Osteoblast (primary cell): ENCODE results near the gene SELENOH. TPM values are rescaled to one million over a fixed set of nuclear protein-coding genes. Genes with fewer than 3 reads are reported as not detected.

Source experiments
- DNase-seq: peaks from one replicate; pipeline ENCODE4 v3.0.0; 2011; ENCODE audit warnings: low spot score, mixed read lengths; ENCODE audit not compliant: insufficient read length; ENCODE audit errors: missing footprints
- H2AFZ ChIP-seq: 2 replicates; pipeline ENCODE4 v1.6.0; 2011; ENCODE audit warnings: mild to moderate bottlenecking, low read length
- H3K27ac ChIP-seq: 2 replicates; pipeline ENCODE4 v1.5.1; 2011; ENCODE audit warnings: mild to moderate bottlenecking, low read depth, low read length, moderate library complexity
- H3K27me3 ChIP-seq: 2 replicates; pipeline ENCODE4 v1.6.0; 2012; ENCODE audit warnings: mild to moderate bottlenecking, control low read depth, inconsistent platforms, low read length, moderate library complexity; ENCODE audit not compliant: insufficient read depth
- H3K36me3 ChIP-seq: 2 replicates; pipeline ENCODE4 v1.5.1; 2011; ENCODE audit warnings: mild to moderate bottlenecking, low read length, control low read depth, moderate library complexity; ENCODE audit not compliant: insufficient read depth
- H3K4me1 ChIP-seq: 2 replicates; pipeline ENCODE4 v1.5.1; 2011; ENCODE audit warnings: mild to moderate bottlenecking, low read length, control low read depth, moderate library complexity; ENCODE audit not compliant: insufficient read depth
- H3K4me2 ChIP-seq: 2 replicates; pipeline ENCODE4 v1.6.0; 2011; ENCODE audit warnings: mild to moderate bottlenecking, low read length; ENCODE audit not compliant: insufficient read depth
- H3K4me3 ChIP-seq: fragments of 200-600 bp; sonication (generic); 3 replicates; pipeline ENCODE4 v1.5.1; 2012; ENCODE audit warnings: mild to moderate bottlenecking, low read length, inconsistent platforms; ENCODE audit not compliant: insufficient read depth
- H3K79me2 ChIP-seq: 2 replicates; pipeline ENCODE4 v1.6.0; 2012; ENCODE audit warnings: mild to moderate bottlenecking, low read length, control low read depth, inconsistent platforms; ENCODE audit not compliant: insufficient read depth
- H3K9me3 ChIP-seq: 2 replicates; pipeline ENCODE4 v1.5.1; 2011; ENCODE audit warnings: low read depth, low read length, control low read depth
- H4K20me1 ChIP-seq: 2 replicates; pipeline ENCODE4 v1.6.0; 2012; ENCODE audit warnings: mild to moderate bottlenecking, low read length, control low read depth; ENCODE audit not compliant: insufficient read depth
- total RNA-seq: library from RNA; depleted of rRNA; stranded (reverse); fragments of >200 nt; gene quantifications from 2 replicates; pipeline ENCODE4 v1.2.3, GENCODE V29; 2012
- TF ChIP-seq, protein P1 (sequence below): IDR thresholded peaks from 2 replicates; pipeline ENCODE4 v1.5.1; 2011; ENCODE audit warnings: mild to moderate bottlenecking, low read depth, low read length, moderate library complexity; ENCODE audit errors: extremely low read depth

Gene SELENOH, protein sequence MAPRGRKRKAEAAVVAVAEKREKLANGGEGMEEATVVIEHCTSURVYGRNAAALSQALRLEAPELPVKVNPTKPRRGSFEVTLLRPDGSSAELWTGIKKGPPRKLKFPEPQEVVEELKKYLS
- 58.9 and 68.8 TPM in 2 replicates for total RNA-seq

DNA sequence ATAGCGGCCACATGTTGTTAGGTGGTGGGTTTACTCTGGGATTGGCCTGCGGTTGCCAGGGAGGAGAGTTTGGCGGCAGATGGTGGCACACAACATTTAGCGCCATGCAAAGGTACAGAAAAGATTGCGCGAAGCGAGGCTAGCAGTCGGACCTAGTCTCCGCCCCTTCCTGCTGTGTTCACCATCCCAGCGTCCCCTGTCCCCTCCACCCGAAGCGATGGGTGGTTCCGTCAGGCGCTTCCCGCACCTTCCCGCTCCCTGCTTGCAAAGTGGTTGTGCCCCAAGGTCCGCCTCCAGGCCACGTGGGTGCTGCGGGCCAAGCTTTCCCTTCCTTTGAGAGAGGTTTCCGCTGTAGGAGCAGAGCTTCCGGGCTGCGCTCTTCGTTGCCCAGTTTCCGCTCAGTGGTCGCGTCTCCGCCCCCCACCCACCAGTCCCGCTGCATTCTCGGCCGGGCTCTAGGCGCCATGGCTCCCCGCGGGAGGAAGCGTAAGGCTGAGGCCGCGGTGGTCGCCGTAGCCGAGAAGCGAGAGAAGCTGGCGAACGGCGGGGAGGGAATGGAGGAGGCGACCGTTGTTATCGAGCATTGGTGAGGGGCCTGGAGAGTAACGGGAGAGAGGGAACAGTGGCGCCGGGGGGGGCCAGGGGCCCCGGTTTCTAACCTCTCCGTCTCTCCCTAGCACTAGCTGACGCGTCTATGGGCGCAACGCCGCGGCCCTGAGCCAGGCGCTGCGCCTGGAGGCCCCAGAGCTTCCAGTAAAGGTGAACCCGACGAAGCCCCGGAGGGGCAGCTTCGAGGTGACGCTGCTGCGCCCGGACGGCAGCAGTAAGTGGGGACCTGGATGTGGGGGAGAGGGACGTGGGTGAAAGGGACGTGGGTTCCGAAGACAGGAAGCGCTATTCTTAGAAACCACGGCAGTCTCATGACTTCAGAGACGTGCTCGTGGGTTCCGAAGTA lies at the start of gene SELENOH:
Gene SELENOH, plus strand, starts transcription at position 360 of the 955 bp plus-strand sequence. Its CDS starts 105 bp downstream, at position 465.
- peaks cover 44% of the 10 kb centered on the region for H3K36me3 ChIP-seq
- DNase-seq = peak; percentile 98
- H3K79me2 ChIP-seq = peaks cover 41% of the 10 kb centered on the region
- peaks cover 9% of the 10 kb centered on the region for H4K20me1 ChIP-seq
- peaks cover 10% of the 10 kb centered on the region for H3K4me1 ChIP-seq
- H2AFZ ChIP-seq = peak within 1 kb of the TSS; percentile 97
- H3K4me3 ChIP-seq = peak within 1 kb of the TSS; percentile 98
- TF ChIP-seq, protein P1, sequence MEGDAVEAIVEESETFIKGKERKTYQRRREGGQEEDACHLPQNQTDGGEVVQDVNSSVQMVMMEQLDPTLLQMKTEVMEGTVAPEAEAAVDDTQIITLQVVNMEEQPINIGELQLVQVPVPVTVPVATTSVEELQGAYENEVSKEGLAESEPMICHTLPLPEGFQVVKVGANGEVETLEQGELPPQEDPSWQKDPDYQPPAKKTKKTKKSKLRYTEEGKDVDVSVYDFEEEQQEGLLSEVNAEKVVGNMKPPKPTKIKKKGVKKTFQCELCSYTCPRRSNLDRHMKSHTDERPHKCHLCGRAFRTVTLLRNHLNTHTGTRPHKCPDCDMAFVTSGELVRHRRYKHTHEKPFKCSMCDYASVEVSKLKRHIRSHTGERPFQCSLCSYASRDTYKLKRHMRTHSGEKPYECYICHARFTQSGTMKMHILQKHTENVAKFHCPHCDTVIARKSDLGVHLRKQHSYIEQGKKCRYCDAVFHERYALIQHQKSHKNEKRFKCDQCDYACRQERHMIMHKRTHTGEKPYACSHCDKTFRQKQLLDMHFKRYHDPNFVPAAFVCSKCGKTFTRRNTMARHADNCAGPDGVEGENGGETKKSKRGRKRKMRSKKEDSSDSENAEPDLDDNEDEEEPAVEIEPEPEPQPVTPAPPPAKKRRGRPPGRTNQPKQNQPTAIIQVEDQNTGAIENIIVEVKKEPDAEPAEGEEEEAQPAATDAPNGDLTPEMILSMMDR = no peak
- no peaks in the 10 kb centered on the region for H3K27me3 ChIP-seq
- H3K27ac ChIP-seq = peak within 1 kb of the TSS; percentile 93
- no peaks in the 10 kb centered on the region for H3K9me3 ChIP-seq
- peak within 1 kb of the TSS; percentile 96 for H3K4me2 ChIP-seq

DNA sequence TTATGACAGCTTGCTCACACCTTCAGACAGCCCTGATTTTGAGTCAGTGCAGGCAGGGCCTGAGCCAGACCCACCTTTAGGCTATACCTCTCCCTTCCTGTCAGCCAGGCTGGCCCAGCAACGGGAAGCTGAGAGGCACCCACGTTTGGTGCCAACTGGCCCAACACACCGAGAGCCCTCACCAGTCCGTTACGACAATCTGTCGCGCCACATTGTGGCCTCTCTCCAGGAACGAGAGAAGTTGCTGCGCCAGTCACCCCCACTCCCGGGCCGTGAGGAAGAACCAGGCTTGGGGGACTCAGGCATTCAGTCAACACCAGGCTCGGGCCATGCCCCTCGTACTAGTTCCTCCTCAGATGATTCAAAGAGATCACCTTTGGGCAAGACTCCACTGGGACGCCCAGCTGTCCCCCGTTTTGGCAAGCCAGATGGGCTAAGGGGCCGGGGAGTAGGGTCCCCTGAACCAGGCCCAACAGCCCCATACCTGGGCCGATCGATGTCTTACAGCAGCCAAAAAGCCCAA lies 42.4 kb upstream of the SELENOH start:
- Histone ChIP-seq H3K27ac (no peak overlapping the region), H3K4me2 (no peak overlapping the region), H2AFZ (no peak overlapping the region), H3K36me3 (peaks cover 69% of the 10 kb centered on the region), H3K9me3 (no peaks in the 10 kb centered on the region), H4K20me1 (peaks cover 1% of the 10 kb centered on the region), H3K27me3 (no peaks in the 10 kb centered on the region), H3K4me1 (peaks cover 6% of the 10 kb centered on the region), H3K79me2 (no peaks in the 10 kb centered on the region), H3K4me3 (no peak overlapping the region)
- TF ChIP-seq, protein P1 = no peak
- no peak for DNase-seq

DNA sequence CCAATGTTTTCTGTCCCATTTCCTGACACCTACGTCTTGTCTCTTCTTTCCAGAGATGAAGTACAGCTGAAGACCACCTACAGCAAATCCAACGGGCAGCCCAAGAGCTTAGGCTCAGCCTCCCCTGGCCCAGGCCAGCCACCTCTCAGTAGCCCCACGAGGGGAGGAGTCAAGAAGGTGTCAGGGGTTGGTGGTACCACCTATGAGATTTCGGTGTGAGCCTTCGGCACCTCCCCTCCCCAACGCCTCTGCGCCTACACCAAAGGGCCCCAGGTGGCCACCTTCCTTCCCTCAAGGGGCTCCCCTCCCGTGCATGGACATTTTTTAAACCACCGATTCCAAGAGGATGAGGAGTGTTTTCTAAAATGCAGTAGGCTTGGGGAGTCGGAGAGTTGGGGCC lies 41.5 kb upstream of the SELENOH start:
- Histone ChIP-seq H3K27ac (no peak overlapping the region), H4K20me1 (peaks cover 3% of the 10 kb centered on the region), H3K9me3 (no peaks in the 10 kb centered on the region), H3K36me3 (peaks cover 70% of the 10 kb centered on the region), H3K4me3 (no peak overlapping the region), H3K79me2 (peaks cover under 1% of the 10 kb centered on the region), H3K4me2 (no peak overlapping the region), H3K4me1 (peaks cover 7% of the 10 kb centered on the region), H3K27me3 (no peaks in the 10 kb centered on the region), H2AFZ (no peak overlapping the region)
- TF ChIP-seq, protein P1 = no peak
- DNase-seq = no peak

DNA sequence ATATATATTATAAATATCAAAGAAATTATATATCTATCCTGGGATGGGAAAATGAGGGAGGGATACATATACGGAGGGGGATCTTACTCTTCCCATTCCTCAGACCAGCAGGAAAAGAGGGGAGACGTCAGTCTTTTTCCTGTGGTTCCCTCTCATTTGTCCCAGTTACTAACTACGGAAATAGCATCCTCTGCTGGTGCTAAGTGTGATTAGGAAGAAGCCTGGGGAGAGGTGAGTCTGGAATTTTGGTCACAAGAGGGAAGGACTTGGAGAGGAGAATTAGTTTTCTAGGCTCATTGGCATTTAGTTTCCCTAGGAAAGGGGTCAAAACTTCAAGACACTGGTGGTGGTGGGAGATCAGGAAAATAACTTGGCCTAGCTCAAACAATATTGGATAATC lies 40.9 kb upstream of the SELENOH start:
- no peak overlapping the region for H3K4me2 ChIP-seq
- no peak overlapping the region for H2AFZ ChIP-seq
- H3K79me2 ChIP-seq = peaks cover 3% of the 10 kb centered on the region
- H3K27ac ChIP-seq = no peak overlapping the region
- H3K4me3 ChIP-seq = no peak overlapping the region
- H3K27me3 ChIP-seq = no peaks in the 10 kb centered on the region
- peaks cover 71% of the 10 kb centered on the region for H3K36me3 ChIP-seq
- TF ChIP-seq, protein P1 = no peak
- no peaks in the 10 kb centered on the region for H3K9me3 ChIP-seq
- H4K20me1 ChIP-seq = peaks cover 3% of the 10 kb centered on the region
- peaks cover 7% of the 10 kb centered on the region for H3K4me1 ChIP-seq
- DNase-seq = peak; percentile 49
